GM18520 (cell line): ENCODE measurements around the gene TNFRSF12A.
"Not testable (repeated sequence)": the region's sequence is repeated elsewhere in the genome, so short reads cannot be mapped to it uniquely, and the experiment has no call there.

Experiments
- ATAC-seq: cut with Tn5 transposase; IDR thresholded peaks from one replicate; pipeline ENCODE4 v1.9.1; 2021; ENCODE audit not compliant: unreplicated experiment

Gene TNFRSF12A

DNA sequence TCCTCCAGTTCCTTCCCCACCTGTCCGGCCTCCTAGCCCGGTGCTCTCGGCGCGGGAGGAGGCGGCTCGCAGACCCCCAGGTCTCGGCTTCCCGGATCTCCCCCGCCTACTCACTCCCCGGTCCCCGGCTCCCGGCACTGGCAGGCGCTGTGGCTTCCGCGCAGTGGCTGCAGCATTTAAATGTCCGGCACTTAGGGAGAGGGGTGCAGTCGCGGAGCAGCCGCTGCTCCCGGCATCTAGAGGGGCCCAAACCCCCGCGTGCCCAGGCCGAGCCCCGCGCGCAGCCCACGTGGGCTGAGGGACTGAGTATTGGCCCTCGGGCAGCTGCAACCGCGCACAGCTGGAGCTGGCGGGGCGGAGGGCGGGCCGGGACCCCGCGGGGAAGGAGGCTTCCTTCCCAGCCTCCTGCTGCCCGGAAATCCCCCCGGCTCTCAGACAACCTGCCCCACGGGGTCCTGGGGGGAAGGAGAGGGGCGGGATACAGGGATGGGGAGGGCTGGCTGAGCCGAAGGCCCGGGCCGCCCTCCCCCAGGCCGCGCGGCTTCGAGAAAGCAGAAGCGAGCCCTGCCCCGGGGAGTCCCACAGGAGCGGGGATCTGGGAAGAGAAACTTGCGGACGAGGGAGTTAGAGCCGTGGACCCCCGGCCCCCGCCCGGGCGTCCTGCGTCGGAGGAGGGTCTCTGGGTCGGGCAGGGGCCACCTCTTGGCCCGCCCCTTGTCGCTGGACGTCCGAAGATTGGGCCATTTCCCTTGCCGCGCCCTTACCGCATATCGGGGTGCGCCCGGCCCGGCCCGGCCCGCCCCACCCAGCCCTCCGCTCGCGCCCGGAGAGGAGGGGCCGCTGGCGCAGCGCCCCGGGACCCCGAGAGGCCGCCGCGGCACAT is 25.8 kb downstream of the TNFRSF12A start, which contains the start of gene MMP25:
TSS of gene MMP25 (plus strand) at position 804 of the 883 bp plus-strand sequence. CDS start 357 bp downstream, outside the sequence.
- ATAC-seq = no peak

DNA sequence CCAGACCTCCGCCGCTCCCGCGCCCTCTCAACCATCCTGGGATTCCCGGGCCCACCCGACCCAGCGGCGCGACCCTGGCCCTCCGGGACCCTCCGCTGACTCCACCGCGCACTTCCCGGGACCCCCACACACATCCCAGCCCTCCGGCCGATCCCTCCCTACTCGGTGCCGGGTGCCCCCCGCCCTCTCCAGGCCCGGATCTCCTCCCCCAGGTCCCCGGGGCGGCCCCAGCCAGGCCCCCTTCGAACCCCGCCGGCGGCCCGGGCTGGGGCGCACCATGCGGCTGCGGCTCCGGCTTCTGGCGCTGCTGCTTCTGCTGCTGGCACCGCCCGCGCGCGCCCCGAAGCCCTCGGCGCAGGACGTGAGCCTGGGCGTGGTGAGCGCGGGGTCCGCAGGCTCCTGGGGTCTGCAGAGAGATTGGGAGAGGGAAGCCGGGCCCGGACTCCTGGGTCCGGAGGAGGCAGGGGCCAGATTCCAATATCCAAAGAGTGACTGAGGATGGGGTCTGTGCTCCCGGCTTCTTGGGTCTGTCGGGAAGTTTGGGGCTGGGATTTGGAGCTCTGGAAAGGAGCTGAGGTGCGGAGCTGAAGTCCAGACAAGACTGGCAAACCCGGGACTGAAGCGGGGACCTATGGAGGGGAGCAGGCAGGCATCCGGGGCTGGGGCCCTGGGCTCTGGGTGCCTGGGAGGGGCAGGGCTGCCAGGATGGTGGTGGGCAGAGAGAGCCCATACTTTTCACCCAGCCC is 26.6 kb downstream of the TNFRSF12A start:
- no peak for ATAC-seq

GRCh38 chr16:3047387-3047720 is 27.2 kb downstream of the TNFRSF12A start:
- no peak for ATAC-seq

DNA sequence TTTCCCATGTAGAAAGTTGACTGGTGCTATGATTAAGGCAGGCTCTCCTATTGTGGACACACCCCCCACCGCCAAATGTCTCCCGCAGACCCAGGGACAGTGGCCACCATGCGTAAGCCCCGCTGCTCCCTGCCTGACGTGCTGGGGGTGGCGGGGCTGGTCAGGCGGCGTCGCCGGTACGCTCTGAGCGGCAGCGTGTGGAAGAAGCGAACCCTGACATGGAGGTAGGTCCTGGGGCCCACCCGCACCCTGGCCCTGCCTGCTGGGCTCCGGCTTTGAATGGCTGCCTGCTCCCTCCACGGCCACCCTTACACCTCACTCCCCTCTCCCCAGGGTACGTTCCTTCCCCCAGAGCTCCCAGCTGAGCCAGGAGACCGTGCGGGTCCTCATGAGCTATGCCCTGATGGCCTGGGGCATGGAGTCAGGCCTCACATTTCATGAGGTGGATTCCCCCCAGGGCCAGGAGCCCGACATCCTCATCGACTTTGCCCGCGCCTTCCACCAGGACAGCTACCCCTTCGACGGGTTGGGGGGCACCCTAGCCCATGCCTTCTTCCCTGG is 29.8 kb downstream of the TNFRSF12A start:
- ATAC-seq = no peak

DNA sequence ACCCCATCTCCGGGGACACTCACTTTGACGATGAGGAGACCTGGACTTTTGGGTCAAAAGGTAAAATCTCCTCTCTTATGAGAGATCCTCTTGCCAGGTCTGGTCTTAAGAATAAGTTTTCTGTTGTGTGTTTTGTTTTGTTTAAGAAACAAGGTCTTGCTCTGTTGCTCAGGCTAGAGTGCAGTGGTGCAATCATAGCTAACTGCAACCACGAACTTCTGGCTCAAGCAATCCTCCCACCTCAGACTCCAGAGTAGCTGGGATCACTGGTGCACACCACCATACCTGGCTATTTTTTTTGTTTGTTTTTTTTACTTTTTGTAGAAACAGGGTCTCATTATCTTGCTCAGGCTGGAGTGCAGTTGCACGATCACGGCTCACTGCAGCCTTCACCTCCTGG is 30.3 kb downstream of the TNFRSF12A start:
- ATAC-seq = no peak

- no peak for ATAC-seq
Measured at GRCh38 chr16:3051009-3051408, 30.8 kb downstream of the TNFRSF12A start.

DNA sequence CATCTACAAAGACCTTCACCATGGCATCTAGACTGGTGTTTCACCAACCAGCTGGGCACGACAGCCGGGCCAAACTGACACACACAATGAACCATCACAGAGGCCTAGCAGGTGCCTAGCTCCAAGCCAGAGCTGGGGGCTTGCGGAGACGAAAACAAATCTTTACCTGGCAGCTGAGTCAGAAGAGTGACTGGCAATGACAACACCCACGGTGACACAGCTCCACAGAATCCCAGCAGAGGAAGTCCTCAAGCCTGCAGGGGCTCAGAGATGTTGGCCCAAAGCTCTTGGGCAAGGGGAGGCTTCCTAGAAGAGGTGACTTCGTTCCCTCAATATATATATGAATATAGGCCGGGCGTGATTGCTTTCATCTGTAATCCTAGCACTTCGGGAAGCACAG is 31.3 kb downstream of the TNFRSF12A start:
- no peak for ATAC-seq

DNA sequence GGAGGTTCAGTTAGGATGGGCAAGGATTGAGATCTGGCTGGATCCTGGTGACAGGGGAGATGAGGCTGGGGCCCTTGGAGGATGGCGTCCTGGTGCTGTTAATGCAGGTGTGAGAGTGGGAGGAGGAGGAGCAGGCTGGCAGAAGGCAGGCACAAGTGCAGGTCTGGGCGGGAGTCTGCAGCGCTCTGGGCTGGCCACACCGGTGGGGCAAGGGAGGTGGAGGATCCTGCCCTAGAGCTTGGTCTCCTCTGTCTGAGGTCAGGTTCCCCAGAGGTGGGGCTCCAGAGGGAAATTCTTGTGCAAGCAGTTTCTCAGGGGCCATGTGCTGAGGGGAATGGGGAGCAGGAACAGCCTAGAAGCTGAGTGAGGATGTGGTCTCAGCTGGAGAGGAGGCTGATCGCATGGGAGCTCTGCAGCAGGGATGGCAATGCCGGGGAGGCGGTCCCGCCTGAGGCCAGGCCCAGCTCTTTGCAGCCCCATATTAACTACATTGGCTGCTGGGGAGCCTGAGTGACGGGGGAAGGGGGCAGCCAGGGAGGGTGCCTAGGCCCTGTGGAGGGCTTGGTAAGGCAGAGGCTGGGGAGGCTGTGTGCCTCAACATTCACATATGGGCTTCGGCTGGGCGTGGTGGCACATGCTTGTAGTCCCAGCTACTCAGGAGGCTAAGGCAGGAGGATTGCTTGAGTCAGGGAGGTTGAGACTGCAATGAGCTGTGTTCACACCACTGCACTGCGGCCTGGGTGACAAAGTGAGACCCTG is 32.6 kb downstream of the TNFRSF12A start:
- not testable (repeated sequence) for ATAC-seq

GRCh38 chr16:3053330-3053710 is 33.2 kb downstream of the TNFRSF12A start:
- ATAC-seq = not testable (repeated sequence)

DNA sequence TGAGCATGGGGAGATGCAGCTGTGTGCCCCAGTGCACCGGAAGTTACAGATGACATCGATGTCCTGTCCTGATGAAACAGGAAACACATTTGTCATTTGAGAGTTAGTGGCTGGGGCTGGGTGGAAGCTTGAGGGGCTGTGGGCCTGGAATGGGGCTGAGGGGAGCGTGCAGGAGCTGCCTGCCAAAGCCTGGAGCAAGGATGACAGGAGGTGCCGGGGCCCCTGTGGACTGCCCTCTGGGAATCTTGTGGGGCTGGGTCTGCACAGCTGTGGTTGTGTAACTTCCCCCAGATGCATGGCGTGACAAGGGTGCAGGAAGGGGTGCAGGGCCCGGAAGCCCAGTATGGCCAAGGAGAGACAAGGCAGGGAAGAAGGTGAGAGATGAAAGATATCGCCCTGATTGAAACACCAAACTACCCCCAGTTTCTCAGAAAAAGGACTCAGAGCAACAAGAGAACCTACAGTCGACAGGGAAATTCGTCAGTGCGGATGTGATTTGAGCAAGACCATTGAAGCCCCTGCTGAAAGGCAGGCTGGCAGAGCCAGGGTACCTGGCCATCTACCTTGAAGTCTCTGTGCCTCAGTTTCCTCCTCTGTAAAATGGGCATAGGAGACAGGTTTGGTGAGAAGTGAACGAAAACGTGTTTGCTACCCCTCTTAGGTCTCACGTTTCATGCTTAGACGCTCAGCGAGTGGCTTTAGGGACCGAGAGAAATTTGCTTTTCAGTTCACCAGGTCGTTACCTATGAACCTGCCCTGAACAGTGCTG is 35.0 kb downstream of the TNFRSF12A start:
- ATAC-seq = no peak

DNA sequence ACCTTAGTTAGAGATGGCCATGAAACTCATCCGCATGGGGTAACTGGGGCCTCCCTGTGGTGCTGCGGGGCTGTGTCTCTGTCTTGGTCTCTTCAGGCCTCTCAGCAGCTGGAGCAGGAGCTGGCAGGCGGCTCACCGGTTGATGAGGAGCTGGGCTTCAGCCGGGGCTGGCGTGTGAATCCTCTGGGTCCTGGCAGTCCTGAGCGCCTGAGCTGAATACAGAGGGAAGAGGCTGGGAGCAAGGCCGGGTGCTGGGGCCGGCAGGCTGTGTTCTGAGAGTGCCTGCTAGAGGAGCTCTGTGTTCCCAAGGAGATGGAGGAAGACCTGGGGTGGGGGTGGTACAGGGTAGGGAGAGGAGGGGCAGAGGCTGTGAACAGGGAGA is 35.6 kb downstream of the TNFRSF12A start:
- ATAC-seq = not testable (repeated sequence)

DNA sequence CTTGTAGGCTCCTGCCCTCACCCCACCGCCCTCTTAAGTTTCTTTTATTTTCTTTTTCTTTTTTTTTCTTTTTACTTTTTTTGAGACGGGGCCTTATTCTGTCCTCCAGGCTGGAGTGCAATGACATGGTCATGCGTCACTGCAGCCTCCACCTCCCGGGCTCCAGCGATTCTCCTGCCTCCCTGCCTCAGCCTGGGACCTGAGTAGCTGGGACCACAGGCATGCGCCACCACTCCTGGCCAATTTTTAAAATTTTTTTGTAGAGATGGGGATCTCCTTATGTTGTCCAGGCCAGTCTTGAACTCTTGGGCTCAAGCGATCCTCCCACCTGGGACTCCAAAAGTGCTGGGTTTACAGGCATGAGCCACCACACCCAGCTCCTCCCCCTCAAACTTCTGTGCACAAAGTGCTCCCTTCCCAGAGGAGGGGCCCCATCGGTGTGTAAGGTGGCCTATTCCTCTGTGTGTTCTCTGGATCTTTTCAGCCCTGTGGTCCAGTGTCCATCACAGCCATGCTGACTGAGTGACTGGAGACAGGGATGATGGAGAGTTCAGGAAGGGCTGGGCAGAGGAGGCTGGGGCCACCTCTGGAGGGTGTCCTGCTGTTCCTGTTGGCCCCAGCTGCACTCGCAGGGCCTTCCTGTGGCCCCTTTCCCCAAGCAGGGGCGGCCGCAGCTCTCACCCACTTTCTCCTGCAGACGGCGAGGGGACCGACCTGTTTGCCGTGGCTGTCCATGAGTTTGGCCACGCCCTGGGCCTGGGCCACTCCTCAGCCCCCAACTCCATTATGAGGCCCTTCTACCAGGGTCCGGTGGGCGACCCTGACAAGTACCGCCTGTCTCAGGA is 36.4 kb downstream of the TNFRSF12A start:
- no peak for ATAC-seq

DNA sequence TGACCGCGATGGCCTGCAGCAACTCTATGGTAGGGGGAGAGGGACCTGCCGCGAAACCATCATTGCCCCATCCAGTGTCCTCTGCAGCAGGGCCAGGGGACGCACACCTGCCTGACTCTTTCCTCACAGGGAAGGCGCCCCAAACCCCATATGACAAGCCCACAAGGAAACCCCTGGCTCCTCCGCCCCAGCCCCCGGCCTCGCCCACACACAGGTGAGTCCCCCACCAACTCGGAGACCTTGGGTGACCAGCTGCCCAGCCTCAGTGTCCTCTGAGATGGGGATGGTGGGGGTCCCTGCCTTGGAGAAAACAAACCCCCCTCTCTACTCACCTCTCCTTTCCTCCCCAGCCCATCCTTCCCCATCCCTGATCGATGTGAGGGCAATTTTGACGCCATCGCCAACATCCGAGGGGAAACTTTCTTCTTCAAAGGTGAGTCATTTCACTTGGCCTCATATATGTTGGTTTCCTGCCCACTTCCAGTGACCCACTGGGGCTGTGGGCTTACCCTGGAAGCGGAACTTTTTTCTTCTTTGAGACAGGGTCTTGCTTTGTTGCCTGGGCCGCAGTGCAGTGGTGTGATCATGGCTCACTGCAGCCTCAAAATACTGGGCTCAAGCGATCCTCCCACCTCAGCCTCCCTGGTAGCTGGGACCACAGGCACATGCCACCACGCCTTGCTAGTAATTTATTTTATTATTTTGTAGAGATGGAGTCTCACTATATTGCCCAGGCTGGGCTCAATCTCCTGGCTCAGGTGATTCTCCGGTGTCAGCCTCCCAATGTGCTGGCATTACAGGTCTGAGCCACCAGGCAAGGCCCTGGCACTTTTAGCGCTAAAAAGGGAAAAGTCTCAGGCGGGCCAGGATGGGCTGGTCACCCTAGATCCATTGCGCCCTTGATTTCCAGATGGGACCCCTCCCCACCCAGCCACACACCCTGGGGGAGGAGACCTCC is 37.3 kb downstream of the TNFRSF12A start:
- no peak for ATAC-seq

- no peak for ATAC-seq
Measured at GRCh38 chr16:3058139-3059030, 38.2 kb downstream of the TNFRSF12A start.

DNA sequence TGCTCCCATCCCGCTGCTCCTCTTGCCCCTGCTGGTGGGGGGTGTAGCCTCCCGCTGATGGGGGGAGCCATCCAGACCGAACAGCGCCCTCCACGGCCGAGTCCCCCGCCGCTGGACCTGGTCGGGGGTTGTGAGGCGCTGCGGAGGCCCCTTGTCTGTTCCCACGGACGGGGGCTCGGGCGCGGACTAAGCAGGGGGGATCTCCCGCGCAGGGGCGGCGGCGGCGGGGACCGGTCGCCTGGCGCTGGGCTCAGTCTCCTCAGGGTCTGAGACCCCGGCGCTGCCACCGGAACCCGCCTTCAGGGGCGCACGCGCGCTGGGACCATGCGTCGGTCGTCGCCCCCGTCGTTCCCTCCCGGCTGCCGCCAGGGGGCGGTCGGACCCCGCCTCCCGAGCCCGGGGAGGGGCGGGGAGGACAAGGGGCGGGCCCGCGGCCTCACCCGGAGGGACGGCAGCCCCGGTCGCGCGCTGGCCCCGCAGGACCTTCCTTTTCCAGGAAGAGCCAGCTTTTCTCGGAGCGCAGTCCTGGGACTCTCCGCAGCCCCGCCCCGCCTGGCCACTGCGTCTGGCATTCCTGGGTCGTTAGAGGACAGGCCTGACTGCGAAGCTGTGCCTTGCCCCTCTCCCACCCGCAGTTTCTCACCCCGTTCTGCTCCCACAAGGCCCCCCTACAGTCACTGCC is 39.0 kb downstream of the TNFRSF12A start:
- peak; percentile 70 for ATAC-seq

- no peak for ATAC-seq
Measured at GRCh38 chr16:3059723-3060242, 39.6 kb downstream of the TNFRSF12A start.
